ENCODE results near the gene LCE7A.

DNA sequence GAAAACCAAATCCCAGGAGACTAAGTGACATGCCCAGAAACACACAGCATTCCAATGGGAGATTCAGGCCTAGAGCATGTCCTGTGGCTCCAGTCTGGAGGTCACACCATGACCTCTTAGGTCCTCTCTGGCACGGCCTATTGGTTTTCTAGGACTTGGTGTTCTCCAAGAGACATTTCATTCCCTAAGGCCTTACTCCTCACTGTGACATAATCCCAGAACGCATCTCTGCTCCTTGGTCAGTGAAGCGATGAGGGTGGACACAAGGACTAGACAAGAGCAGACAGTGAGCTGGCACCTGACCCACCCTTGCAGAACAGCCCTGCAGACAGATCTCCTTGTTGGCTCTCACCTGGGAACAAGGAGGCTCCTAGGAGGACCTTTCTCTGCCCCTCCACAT is 49.4 kb downstream of the LCE7A start:
- TF ChIP-seq, protein P1, sequence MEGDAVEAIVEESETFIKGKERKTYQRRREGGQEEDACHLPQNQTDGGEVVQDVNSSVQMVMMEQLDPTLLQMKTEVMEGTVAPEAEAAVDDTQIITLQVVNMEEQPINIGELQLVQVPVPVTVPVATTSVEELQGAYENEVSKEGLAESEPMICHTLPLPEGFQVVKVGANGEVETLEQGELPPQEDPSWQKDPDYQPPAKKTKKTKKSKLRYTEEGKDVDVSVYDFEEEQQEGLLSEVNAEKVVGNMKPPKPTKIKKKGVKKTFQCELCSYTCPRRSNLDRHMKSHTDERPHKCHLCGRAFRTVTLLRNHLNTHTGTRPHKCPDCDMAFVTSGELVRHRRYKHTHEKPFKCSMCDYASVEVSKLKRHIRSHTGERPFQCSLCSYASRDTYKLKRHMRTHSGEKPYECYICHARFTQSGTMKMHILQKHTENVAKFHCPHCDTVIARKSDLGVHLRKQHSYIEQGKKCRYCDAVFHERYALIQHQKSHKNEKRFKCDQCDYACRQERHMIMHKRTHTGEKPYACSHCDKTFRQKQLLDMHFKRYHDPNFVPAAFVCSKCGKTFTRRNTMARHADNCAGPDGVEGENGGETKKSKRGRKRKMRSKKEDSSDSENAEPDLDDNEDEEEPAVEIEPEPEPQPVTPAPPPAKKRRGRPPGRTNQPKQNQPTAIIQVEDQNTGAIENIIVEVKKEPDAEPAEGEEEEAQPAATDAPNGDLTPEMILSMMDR (IDR thresholded peaks at IDR 0.05; ENCODE audit: insufficient read depth, low read length, poor library complexity, severe bottlenecking), result no peak
- no peak for TF ChIP-seq EZH2phosphoT487 (conservative IDR thresholded peaks at IDR 0.05; ENCODE audit: low read length)

Measured in SU-DHL-6 (cell line).